ENCODE results near the gene ACD.
"Not testable (repeated sequence)": the region's sequence is repeated elsewhere in the genome, so short reads cannot be mapped to it uniquely, and the experiment has no call there.

DNA sequence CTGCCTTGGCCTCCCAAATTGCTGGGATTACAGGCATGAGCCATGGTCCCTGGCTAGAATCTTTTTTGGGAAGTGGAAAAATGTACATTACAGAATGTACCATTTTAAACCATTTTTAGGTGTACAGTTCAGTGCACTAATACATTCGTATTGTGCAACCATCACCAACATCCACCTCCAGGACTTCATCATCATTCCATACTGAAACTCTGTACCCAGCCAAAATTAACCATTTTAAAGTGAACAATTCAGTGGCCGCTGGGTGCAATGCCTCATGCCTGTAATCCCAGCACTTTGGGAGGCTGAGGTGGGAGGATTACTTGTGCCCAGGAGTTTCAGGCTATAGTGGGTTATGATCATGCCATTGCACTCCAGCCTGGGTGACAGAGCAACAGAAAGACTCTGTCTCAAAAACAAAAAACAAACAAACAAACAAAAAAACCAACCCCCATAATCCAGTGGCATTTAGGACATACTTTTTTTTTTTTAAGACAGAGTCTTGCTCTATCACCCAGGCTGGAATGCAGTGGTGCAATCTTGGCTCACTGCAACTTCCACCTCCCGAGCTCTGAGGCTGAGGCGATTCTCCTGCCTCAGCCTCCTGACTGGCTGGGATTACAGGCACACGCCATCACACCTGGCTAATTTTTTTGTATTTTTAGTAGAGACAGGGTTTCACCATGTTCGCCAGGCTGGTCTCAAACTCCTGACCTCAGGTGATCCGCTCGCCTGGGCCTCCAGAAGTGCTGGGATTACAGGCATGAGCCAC is 33.6 kb upstream of the ACD start:
- TF ChIP-seq CTCF (IDR thresholded peaks at IDR 0.05; ENCODE audit: borderline replicate concordance, extremely low read depth, low read length, poor library complexity, severe bottlenecking); EZH2 (IDR thresholded peaks at IDR 0.05; ENCODE audit: borderline replicate concordance, low read depth, low read length, severe bottlenecking): not testable (repeated sequence)
